ENCODE results near the gene LGALS7B. TPM values are rescaled to one million over a fixed set of nuclear protein-coding genes. Genes with fewer than 3 reads are reported as not detected.
"Not testable (repeated sequence)": the region's sequence is repeated elsewhere in the genome, so short reads cannot be mapped to it uniquely, and the experiment has no call there.

Gene LGALS7B
- not detected for total RNA-seq

- no peak for DNase-seq
Observed at GRCh38 chr19:38788478-38789243, at the start of gene LGALS7B. TSS of gene LGALS7B (plus strand) at chr19:38789200. CDS start at chr19:38789227, 27 bp downstream.

DNA sequence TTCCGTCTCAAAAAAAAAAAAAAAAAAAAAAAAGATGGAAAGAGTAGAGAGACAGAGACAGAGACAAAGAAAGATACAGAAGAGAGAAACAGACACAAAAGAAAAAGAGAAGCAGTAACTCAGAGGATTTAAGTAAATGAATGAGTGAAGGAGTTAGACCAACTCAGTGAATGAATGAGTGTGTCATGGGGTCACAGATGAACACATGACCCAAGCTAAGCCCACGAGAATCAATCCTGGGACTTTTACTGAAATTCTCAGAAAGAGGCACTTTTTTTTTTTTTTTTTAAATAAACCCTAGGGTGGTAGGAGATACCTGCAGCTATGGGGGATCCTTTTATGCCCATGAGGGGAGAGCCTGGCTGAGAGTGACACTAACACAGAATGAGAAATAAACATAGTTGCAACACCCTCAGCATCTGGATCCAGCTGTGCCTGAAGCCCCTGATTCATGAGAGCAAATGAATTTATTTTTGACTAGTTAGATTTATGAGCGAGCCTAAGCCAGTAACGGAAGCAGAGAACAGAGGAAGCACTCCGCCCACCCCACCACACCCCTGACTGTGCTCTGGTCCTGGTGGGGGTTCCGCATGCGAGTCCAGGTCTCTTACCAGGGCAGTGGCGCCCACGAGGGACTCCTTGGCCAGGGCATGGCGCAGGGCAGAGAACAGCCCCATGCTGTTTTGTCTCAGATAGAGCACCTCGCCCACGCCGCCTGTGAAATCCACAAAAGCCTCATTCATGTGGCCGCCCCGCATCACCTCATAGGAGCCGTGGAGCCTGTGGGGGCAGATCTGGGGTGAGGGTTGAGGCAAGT is 49.4 kb upstream of the LGALS7B start:
- DNase-seq = no peak

GRCh38 chr19:38740257-38740592 is 48.8 kb upstream of the LGALS7B start:
- no peak for DNase-seq

DNA sequence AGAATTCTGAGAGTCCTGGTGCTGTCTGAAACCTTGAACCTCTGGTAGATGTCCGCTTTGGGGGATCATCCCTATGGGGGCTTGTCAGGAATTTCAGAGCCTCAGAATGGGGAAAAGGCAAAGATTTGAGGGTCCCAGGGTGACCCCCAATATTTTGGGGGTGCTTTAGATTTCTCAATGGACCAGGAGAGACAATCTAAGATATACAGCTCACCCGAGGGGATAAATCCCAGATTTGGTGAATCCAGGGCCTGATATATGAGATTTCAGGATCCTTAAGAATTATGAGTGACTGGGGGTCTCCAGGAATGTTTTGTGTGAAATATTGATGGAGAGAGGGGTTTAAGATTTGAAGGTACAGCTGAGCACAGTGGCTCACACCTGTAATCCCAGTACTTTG is 48.1 kb upstream of the LGALS7B start:
- no peak for DNase-seq

GRCh38 chr19:38741670-38742069 is 47.3 kb upstream of the LGALS7B start:
- no peak for DNase-seq

GRCh38 chr19:38742296-38742695 is 46.7 kb upstream of the LGALS7B start:
- DNase-seq = no peak

DNA sequence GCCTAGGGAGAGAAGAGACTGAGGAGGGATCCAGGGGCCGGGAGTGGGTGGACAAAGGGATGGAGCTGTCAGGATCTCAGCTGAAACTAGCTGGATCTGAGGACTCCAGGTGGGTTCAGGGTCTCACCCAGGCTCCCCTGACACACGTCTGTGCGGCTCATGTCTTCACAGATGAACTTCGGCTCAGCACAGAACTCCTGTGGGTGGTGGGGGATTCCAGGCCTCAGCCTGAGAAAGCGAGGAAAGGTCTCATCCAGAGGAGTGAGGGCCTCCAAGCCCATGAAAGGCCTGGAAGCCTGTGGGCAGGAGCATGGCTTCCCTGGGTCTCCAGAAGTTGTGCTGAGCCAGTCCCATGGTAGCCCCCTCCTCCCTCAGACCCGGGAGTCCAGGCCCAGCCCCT is 46.1 kb upstream of the LGALS7B start:
- DNase-seq = no peak

DNA sequence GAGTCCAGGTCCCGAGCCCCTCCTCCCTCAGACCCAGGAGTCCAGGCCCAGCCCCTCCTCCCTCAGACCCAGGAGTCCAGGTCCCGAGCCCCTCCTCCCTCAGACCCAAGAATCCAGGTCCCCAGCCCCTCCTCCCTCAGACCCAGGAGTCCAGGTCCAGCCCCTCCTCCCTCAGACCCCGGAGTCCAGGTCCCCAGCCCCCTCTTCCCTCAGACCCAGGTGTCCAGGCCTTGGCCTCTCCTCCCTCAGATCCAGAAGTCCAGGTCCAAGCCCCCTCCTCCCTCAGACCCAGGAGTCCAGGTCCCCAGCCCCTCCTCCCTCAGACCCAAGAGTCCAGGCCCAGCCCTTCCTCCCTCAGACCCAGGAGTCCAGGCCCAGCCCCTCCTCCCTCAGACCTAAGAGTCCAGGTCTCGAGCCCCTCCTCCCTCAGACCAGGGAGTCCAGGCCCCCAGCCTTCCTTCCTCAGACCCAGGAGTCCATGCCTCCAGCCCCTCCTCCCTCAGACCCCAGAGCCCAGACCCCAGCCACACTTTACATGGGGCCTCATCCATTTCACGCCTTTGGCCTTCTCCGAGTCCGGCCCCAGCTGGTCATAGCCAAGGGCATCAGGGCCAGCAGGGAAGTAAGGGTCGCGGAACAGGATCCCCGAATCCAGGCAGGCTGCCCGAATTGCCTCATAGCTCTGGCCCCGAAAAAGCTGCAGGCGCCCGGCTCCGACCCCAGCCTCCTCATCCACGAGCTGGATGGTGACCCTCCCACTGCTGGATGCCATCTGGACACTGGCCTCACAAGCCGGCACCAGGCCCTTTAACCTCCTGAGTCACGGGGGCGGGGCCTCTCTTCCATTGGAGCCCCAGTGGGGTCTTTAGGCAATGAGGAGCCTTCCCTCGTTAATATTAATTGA is 45.4 kb upstream of the LGALS7B start:
- DNase-seq = no peak

DNA sequence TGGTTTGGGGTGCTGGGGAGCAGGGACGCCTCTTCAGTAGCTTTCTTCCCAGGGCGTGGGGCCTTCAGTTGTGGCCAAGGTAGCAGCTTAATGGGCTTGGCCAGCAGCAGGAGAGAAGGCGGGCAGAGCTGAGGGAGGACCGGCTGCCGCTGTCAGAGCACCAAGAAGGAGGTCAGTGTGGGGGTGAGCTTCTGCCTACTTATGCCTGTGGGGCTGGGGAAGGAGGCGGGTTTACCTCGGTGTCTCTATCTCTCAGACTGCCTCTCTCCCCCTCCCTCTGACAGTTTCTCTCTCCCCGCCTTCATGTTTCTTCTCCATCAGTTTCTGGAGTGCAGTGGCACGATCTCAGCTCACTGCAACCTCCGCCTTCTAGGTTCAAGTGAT is 44.7 kb upstream of the LGALS7B start, which contains the start of gene CAPN12:
TSS of gene CAPN12 (minus strand) at position 177 of the 384 bp plus-strand sequence. CDS start 309 bp downstream, outside the sequence.
- no peak for DNase-seq

DNA sequence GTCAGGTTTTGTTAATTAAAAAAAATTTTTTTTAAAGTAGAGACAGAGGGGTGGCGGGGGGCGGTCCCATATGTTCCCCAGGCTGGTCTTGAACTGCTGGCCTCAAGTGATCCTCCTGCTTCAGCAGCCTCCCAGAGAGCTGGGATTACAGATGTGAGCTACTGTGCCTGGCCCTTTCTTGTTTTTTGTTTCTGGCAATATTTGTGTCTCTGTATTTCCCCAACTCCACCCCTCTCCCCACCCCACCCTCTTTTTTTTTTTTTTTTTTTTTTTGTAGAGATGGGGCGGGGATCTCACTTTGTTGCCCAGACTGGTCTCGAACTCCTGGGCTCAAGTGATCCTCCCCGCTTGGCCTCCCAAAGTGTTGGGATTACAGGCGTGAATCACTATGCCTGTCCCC is 44.1 kb upstream of the LGALS7B start:
- no peak for DNase-seq

DNA sequence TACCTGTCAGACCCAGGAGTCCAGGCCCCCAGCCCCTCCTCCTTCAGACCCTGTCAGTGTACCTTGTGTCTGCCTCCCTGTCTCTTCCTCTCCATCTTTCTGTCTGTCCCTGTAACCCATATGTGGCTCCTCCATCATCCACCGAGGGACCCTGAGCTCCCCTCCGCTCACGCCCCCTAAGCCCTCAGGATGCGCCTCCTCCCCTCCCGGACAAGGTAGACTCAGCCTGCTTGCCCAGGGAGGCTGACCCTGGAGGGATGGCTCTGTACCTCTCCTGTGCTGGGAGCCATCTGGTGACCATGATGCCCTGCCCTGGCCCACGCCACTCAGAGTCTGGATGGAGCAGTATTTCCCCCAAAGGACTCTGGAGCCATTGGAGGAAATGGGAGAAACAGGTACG is 43.7 kb upstream of the LGALS7B start:
- no peak for DNase-seq

- not testable (repeated sequence) for DNase-seq
Observed at GRCh38 chr19:38753783-38754182, 35.2 kb upstream of the LGALS7B start.

DNA sequence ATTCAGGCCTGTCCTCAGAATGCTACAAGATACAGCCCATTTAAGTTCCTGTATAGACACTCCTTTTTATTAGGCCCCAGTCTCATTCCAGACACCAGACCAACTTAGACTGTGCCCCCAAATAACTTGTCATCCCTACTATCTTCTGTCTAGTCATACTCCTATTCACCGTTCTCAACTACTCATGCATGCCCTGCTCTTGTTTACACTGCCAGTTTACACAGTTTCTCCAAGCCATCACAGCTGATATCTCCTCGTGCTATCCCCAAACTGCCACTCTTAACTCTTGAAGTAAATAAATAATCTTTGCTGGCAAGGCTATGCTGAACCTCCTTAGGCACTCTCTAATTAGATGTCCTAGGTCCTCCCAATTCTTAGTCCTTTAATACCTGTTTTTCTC is 34.8 kb upstream of the LGALS7B start:
- DNase-seq = not testable (repeated sequence)

DNA sequence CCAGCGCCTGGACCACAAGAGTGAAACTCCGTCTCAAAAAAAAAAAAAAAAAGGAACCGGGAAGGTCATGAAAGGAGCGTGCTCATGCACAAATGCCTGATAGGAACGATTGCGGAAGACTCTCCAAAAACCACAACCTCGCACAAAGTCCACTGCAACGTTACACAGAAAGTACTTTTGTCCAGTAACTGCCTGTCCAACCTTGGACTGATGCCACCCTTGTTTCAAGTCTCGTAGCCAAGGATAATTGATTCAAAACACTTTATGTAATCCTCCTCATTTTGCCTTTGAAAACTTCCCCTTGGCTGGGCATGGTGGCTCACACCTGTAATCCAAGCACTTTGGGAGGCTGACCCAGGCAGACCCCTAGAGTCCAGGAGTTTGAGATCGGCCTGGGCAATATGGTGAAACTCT is 29.4 kb upstream of the LGALS7B start:
- DNase-seq = no peak

- not testable (repeated sequence) for DNase-seq
Observed at GRCh38 chr19:38760805-38761517, 28.0 kb upstream of the LGALS7B start.

GRCh38 chr19:38761884-38762389 is 27.1 kb upstream of the LGALS7B start:
- not testable (repeated sequence) for DNase-seq

DNA sequence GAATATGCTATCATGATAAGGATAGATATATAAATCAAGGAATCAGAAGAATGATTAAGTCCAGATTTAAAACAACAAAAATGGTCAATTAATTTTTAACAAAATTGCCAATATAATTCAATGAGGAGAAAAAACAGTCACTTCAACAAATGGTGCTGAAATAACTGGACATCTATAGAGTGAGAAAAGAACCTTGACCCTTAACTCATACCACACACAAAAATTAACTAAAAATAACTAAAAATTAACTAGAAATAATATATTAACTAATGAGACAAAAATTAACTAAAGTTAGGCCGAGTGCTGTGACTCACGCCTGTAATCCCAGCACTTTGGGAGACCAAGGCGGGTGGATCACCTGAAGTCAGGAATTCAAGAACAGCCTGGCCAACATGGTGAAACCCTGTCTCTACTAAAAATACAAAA is 25.2 kb upstream of the LGALS7B start:
- no peak for DNase-seq

DNA sequence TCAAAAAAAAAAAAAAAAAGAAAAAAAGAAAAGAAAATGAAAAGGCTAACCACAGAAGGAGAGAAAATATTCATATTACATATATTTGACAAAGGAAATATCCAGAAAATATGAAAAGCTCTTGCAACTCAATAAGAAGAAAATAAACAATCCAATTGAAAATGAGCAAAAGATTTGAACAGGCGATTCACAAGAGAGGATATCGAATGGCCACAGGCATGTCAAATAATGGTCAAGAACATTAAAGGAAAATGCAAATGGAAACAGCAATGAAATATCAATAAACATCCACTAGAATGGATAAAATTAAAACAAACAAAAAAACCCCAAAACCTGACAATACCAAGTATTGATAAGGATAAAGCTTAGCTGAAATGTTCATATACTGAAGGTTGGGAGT is 23.8 kb upstream of the LGALS7B start:
- no peak for DNase-seq

- no peak for DNase-seq
Observed at GRCh38 chr19:38766276-38767047, 22.5 kb upstream of the LGALS7B start.

DNA sequence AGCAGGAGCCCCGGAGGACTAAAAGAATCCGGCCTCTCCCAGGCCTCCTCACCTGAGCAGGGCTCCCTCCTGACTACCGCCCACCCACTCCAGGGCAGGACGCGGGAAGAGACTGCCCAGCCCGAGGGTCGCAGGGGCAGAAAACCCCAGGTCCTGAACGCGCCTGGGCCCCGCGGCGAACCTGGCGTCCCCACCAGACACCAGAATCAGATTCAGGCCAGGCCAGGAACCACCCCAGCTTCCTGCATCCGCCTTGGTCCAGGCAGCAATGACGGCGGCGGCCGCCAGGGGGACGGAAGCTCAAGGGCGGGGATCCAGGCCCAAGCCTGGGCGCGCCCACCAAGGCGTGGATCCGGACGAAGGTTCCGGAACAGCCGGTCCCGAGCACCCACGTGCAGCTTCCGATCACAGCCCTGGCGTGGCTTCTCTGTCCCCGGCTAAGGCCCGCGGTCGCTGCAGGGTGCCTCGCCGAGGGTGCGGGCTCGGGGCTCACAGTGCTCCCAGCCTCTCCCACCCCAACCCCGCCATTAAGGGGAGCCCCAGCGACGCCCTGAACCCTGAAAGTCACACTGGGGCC is 19.3 kb upstream of the LGALS7B start:
- peak; percentile 22 for DNase-seq

All from occipital lobe (tissue), 2 donors.